HG02943 (cell line): ENCODE measurements around the gene GBF1.

Source experiments
- ATAC-seq: cut with Tn5 transposase; IDR thresholded peaks from one replicate; pipeline ENCODE4 v1.9.1; 2021; ENCODE audit warnings: mild to moderate bottlenecking, low read depth, moderate library complexity; ENCODE audit not compliant: unreplicated experiment

The GBF1 gene

DNA sequence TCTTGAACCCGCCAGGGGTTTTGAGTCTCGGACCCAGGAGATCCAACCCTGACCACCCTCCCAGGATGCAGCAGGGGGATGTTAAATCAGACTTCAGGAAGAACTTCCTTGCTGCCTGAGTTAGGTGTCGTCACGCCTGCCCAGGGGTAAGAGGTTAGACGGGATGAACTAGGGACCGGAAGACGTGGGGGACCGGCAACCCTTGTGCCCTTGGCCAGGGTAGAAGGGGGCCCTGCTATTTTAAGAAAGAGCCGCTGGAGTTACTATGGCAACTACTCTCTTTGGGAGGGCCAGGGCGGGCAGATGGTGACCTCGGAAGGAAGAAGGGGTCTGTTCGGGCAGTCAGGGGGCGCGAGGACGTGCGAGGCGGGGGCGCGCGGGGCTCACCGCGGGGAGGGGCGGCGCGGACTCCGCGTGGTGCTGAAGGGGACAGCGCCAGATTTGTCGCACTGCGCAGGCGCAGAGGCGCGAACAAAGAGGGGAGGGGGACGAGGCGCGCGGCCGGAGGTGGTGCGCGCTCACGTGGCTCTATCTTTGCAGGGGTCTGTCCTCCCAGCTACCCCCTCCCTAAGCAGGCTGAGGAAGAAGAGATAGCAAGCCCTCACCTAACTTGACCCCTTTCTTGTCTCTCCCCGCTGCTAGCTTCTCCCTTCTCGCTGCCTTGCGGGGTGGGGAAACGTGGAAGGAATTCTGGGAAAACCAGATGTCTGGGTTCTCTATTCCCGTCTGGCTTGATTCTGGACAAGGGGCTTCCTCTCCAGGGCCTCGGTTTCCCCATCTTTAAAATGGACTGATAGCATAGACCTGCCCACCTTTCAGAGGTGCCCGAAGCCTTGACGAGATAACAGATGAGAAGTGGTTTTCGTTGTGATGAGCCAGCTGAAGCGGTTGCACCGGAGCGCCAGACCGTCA, 174.2 kb downstream of the GBF1 start:
- no peak for ATAC-seq

DNA sequence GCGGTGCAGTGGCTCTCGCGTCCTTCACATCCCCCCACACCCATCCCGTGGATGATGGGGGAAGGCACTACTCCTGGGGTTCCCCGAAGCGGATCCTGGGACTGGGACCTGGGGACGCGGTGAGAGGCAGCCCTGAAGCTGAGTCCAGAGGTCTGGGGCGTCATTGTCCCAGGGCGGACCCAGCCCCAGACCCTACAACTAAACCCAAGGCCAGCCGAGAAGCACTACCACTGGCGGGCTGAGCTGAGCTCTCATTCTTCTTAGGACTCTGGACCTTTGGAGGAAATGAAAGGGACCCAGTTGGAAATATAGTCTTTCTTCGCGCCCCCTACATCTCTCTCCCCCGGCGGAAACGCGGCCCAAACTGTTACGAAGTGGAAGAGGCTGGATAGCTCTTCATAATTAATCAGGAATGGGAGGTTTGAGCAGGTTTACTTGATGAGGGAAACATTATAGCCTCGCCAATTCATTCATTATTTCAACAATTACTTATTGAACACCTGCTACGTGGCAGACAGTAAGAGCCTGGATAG, 174.9 kb downstream of the GBF1 start:
- no peak for ATAC-seq

DNA sequence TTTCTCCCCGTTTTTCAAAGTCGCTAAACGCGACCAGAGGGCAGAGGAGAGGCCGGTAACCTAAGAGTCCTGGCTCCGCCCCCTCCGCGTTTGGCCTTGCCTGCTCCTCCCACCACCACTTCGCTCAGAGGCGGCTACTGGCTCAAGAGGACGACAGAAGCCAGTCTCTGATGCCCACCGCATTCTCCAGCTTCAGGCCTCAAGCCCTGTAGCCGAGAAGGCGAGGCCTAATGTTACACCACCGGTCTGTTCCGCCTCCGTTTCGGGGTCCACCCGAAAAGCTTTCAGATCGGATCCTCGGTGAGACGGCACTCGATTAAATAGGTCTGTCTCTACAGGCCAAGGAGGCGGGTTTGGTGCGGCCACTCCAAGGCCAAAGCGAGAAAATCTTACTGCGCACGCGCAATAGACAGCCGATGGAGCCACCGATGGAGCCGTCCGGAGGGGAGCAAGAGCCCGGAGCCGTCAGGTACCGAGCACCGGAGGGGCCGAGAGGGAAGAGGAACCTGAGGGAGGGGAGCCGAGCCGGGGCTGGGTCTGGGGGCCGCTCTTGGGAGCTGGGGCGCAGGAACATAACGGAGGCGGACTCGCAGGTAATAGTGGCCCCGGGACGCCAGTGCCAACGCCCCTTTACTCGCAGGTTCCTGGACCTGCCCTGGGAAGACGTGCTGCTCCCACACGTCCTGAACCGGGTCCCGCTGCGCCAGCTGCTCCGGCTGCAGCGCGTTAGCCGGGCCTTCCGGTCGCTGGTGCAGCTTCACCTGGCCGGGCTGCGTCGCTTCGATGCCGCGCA, 175.6 kb downstream of the GBF1 start, which contains the start of gene FBXL15:
Gene FBXL15, plus strand, starts transcription at position 123 of the 793 bp plus-strand sequence. Its CDS starts 294 bp downstream, at position 417.
- ATAC-seq, result peak; percentile 76

DNA sequence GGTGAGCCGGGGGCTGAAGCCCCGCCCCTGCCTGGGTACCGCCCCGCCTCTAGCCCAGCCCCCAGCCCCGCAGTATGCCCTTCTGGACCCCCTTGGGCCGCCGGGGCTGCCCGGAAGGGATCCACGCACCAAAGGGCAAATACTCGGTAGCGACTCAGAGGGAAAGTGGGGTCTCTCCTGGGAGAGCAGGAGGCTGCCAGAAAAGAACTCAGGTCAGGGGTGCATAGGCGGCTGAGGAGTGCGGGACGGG, 176.1 kb downstream of the GBF1 start:
- no peak for ATAC-seq

DNA sequence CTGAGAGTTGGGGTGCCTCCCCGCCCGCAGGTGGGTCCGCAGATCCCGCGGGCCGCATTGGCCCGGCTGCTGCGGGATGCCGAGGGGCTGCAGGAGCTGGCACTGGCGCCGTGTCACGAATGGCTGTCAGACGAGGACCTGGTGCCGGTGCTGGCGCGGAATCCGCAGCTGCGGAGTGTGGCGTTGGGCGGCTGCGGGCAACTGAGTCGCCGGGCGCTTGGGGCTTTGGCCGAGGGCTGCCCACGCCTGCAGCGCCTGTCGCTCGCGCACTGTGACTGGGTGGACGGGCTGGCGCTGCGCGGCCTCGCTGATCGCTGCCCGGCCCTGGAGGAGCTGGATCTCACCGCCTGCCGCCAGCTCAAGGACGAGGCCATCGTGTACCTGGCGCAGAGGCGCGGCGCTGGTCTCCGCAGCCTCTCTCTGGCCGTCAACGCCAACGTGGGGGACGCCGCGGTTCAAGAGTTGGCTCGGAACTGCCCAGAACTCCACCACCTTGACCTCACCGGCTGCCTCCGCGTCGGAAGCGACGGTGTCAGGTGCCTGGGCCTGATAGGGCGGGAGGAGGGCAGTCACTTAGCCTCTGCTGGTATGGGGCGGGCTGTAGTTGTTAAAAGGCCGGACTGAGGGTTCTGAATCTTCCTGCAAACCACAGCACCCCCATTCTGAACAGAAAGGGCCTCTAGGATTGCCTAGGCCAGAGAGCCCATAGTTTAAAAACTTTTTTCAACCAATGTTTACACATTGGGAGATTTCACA, 176.6 kb downstream of the GBF1 start:
- no peak for ATAC-seq

DNA sequence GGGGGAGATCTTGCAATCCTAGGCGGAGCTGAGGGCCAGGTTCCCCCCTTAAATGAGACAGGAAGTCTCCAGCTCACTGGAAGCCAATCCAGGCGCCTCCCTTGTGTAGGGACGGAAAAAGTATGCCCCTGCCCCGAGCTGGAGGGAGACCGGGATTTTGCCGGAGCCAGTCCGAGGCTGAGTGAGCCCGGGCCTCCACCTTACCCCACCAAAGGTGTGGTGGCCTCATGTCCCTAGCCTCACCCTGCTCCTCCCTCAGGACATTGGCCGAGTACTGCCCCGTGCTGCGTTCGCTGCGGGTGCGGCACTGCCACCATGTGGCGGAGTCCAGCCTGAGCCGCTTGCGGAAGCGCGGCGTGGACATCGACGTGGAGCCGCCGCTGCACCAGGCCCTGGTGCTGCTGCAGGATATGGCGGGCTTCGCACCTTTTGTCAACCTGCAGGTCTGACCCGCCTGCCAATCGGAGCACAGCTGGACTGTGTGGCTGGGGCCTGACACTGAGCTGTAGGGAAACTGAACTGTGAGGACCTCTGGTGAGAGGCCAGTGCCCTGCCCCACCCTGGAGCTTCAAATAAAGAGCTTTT, 177.3 kb downstream of the GBF1 start:
- ATAC-seq, result no peak

DNA sequence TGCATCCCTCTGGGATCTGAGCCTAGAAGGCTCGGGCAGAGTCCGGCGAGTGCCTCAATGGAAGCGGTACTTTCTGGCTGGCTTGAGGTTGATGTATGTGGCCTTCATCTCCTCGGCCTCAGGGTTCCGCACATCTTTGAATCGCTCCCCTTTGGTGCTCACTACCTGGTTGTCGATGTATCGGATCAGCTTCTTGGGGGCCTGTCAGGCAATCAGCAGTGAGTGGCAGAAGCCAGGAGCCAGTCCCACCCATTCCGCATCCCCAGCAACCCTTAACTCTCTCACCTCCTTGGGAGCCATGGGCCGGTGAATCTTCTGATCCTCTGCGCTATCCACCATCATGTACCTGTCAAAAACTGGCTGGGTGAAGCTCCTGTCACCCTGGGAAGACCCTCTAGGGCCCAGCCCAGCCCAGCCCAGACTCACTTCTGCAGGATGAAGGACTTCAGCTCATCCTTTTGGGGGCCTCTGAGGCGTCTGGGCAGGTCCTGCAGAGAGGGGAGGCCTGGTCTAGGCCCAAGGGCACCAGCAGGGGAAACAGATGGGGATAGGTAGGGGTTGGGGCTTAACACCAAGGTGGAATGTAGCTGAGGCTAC, 178.1 kb downstream of the GBF1 start:
- no peak for ATAC-seq

DNA sequence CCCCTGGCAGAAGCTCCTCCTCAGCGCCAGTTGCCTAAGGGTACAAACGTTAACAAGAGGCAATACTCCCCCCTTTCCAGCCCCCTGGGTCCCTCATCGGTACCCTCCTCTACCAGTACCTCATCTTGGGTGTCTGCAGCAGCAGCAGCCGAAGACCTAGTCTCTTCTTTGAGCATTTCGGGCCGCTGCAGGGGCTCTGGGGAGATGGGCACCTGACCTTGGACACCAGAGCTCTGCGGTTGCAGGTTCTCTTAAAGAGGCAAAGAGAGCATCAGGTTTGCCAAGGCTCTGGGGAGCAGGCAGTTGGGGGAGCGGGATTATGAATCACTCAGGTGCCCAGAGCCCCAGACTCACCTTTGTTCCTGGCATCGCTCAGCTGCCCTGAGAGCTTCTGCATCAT, 178.8 kb downstream of the GBF1 start:
- ATAC-seq, result no peak

DNA sequence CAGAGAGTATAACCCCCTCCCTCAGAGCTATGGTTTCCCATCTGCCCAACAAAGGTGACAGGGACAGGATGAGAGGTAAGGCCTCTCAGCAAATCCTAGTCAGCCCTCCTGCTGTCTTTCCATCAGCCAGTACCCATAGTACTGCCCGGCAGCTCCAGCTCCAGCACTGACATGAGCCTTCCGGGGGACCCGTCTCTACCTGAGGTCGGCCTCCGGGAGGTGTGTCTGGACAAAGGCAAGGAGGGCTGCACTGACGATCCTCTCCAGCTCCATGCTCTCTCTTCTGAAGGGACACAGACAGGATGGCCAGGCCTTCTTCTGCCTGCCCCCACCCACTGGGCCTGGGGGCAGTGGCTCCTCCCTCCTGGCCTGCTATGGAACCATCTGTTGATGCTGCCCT, 179.6 kb downstream of the GBF1 start:
- ATAC-seq, result no peak

DNA sequence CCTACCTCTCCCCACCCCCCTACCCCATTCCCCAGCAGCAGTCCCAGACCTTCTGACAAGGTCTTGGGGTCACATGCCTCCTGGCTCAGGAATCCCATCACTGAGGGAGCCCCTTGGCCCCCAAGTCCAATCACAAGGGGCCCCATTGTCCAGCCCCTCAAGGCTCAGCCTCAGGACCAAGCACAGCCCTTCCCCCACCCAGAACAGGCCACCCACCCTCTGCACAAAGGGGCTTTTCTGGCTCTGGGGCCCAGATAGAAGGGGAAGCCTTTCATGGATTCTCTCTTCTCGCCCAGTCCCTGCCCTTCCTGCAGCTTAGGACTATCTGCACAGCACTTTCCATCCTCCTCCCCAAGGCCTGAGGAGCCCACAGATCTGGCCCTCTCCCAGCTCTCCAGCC, 180.1 kb downstream of the GBF1 start:
- no peak for ATAC-seq

DNA sequence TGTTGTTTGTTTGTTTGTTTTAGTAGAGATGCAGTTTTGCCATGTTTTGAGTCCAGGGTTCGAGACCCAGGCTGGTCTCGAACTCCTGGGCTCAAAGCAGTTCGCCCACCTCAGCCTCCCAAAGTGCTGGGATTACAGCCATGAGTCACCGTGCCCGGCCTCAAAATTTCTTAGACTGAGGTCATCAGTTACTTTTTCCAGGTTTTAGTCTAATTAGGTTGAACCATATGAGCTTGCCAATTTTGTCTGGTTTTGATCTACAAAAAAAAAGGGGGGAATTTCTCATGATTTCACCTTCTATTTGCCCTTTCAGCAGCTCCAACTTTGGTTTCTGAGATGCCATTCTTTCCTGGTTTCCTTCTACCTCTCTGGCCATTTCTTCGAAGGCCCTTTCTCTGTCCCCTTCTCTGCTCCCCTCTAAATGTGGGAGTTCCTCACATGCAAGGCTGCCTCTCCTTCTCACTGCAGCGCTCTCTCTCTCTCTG, 181.5 kb downstream of the GBF1 start:
- ATAC-seq, result no peak

DNA sequence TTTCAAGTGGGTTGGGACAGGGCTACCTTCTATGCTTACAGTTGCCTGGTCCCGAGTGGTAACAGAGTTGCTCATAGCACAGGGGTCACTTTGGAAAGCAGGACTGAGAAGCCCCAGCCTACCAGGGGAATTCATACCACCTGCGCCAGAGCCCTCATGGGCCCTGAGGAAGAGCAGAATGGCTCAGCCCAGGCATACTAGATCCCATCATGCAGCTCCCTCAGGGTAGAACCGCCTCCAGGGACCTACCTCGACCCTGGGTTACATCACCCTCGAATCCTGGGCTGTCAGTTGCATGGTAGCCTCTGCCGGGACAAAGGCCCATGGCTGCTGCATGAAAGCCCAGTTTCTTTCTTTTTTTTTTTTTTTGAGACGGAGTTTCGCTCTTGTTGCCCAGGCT, 184.1 kb downstream of the GBF1 start:
- ATAC-seq, result no peak

DNA sequence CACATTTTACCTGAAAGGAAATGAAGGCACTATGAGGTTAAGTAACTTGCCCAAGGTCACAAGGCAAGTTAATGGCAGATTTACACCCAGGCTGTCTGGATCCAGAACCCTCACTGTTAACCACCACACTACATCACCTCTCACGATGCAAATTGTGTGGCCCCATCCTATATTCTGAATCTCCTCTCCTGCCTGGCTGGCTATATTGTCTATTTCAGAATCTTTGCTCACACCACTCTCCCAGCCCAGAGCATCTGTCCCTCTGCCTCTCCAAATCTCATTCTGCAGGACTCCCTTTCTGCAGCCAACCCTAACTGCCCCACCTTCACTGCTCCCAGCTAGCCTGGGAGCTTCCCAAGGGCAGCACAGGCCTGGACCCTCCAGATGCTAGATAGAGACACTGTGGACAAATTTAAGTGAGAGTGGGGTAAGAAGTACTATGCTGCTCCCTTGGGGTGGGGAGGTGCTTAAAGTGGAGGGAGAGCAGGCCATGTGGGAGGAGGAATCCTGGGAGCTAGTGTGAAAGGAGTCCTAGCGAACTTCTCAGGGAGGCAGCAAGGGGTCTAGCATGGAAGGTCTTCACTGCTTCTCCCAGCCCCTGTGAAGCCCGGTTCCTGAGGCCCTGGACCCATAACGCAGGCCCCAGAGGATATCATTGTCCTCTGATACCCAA, 186.3 kb downstream of the GBF1 start:
- no peak for ATAC-seq
